Right lobe of liver (tissue), 4 donors: ENCODE data around the gene SF3A1.
"Not testable (repeated sequence)": the region's sequence is repeated elsewhere in the genome, so short reads cannot be mapped to it uniquely, and the experiment has no call there.

Source experiments
- POLR2A ChIP-seq: fragments of 450-650 bp; IDR thresholded peaks from one replicate; pipeline ENCODE4 v1.6.1; 2017; ENCODE audit warnings: antibody characterized with exemption, mild to moderate bottlenecking
- TF ChIP-seq, protein P1 (sequence below), 4 donors: fragments of 200-600 bp in 3 of 4; fragments of 450-650 bp in 1 of 4; IDR thresholded peaks; one replicate each; pipeline versions ENCODE4 v1.5.1 to v1.8.0; 2016 to 2022; ENCODE audit warnings: antibody characterized with exemption in 4 of 4, mild to moderate bottlenecking in 2 of 4
- donor health status: DM: no; HTN: no; CAD: no.
- donor health status: DM: no; HTN: no; CAD: no.
- donor health status: DM: no; HTN: yes; CAD: no.

DNA sequence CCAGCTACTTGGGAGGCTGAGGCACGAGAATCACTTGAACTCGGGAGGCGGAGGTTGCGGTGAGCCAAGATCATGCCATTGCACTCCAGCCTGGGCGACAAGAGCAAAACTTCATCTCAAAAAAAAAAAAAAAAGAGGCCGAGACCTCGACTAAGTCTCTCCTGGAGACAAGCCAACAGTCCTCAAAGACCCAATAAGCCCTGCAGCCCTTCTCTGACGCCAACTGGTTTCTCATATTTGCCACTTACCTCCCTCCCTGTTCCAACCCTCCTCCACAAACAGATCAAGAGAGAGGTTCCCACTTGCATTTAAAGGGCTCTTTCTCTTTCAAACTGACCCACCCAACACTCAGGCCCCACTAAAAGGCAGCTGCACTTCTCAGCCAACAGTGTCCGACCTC is 18.4 kb downstream of the SF3A1 start:
- TF ChIP-seq, protein P1, sequence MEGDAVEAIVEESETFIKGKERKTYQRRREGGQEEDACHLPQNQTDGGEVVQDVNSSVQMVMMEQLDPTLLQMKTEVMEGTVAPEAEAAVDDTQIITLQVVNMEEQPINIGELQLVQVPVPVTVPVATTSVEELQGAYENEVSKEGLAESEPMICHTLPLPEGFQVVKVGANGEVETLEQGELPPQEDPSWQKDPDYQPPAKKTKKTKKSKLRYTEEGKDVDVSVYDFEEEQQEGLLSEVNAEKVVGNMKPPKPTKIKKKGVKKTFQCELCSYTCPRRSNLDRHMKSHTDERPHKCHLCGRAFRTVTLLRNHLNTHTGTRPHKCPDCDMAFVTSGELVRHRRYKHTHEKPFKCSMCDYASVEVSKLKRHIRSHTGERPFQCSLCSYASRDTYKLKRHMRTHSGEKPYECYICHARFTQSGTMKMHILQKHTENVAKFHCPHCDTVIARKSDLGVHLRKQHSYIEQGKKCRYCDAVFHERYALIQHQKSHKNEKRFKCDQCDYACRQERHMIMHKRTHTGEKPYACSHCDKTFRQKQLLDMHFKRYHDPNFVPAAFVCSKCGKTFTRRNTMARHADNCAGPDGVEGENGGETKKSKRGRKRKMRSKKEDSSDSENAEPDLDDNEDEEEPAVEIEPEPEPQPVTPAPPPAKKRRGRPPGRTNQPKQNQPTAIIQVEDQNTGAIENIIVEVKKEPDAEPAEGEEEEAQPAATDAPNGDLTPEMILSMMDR (IDR thresholded peaks at IDR 0.05), result not testable (repeated sequence)
- not testable (repeated sequence) for TF ChIP-seq POLR2A
